Measurements from ENCODE around the gene COL15A1.
"Not testable (repeated sequence)": the region's sequence is repeated elsewhere in the genome, so short reads cannot be mapped to it uniquely, and the experiment has no call there.

Gene COL15A1

GRCh38 chr9:98994172-98995058, 50.7 kb downstream of the COL15A1 start:
- DNase-seq (ENCODE audit: low spot score) = no peak

- DNase-seq (ENCODE audit: low spot score) = peak; percentile 71
These were observed 51.5 kb downstream of the COL15A1 start for GRCh38 chr9:98995059-98995671.

- no peak for DNase-seq (ENCODE audit: low spot score)
These were observed 52.3 kb downstream of the COL15A1 start for GRCh38 chr9:98995971-98996504.

GRCh38 chr9:98997604-98998003, 53.9 kb downstream of the COL15A1 start:
- peak; percentile 33 for DNase-seq (ENCODE audit: low spot score)

- peak; percentile 89 for DNase-seq (ENCODE audit: low spot score)
These were observed 54.9 kb downstream of the COL15A1 start for GRCh38 chr9:98998441-98999151.

- DNase-seq (ENCODE audit: low spot score) = no peak
These were observed 55.4 kb downstream of the COL15A1 start for GRCh38 chr9:98999152-98999525.

- peak; percentile 73 for DNase-seq (ENCODE audit: low spot score)
These were observed 57.0 kb downstream of the COL15A1 start for GRCh38 chr9:99000476-99001395.

- DNase-seq (ENCODE audit: low spot score) = no peak
These were observed 58.2 kb downstream of the COL15A1 start for GRCh38 chr9:99001892-99002291.

- DNase-seq (ENCODE audit: low spot score) = no peak
These were observed 59.0 kb downstream of the COL15A1 start for GRCh38 chr9:99002706-99003105.

- DNase-seq (ENCODE audit: low spot score) = no peak
These were observed 59.6 kb downstream of the COL15A1 start for GRCh38 chr9:99003308-99003707.

- DNase-seq (ENCODE audit: low spot score) = no peak
These were observed 60.4 kb downstream of the COL15A1 start for GRCh38 chr9:99004115-99004514.

GRCh38 chr9:99004717-99005460, 61.2 kb downstream of the COL15A1 start:
- no peak for DNase-seq (ENCODE audit: low spot score)

GRCh38 chr9:99005651-99006050, 61.9 kb downstream of the COL15A1 start:
- DNase-seq (ENCODE audit: low spot score) = no peak

- DNase-seq (ENCODE audit: low spot score) = no peak
These were observed 62.8 kb downstream of the COL15A1 start for GRCh38 chr9:99006511-99006910.

- no peak for DNase-seq (ENCODE audit: low spot score)
These were observed 63.3 kb downstream of the COL15A1 start for GRCh38 chr9:99006979-99007378.

- no peak for DNase-seq (ENCODE audit: low spot score)
These were observed 64.5 kb downstream of the COL15A1 start for GRCh38 chr9:99008203-99008602.

- DNase-seq (ENCODE audit: low spot score) = not testable (repeated sequence)
These were observed 66.7 kb downstream of the COL15A1 start for GRCh38 chr9:99010393-99010792.

GRCh38 chr9:99011161-99011709, 67.5 kb downstream of the COL15A1 start:
- DNase-seq (ENCODE audit: low spot score) = no peak

GRCh38 chr9:99012957-99013512, 69.3 kb downstream of the COL15A1 start:
- DNase-seq (ENCODE audit: low spot score) = no peak

- no peak for DNase-seq (ENCODE audit: low spot score)
These were observed 69.8 kb downstream of the COL15A1 start for GRCh38 chr9:99013550-99013949.

All from GM03348 (cell line).